DND-41 (cell line): Measurements from ENCODE around the gene NISCH.
"Not testable (repeated sequence)": the region's sequence is repeated elsewhere in the genome, so short reads cannot be mapped to it uniquely, and the experiment has no call there.

Source experiments
- ATAC-seq: fragments of 200-7000 bp; cut with Tn5 transposase; 3 replicates; pipeline ENCODE4 v1.9.1; 2021; ENCODE audit warnings: low read depth; ENCODE audit not compliant: insufficient read depth
- DNase-seq: peaks from one replicate; pipeline ENCODE4 v3.0.0-alpha.2; 2020
- H2AFZ ChIP-seq: 2 replicates; pipeline ENCODE4 v1.6.0; 2012; ENCODE audit warnings: low read depth, low read length
- H3K27ac ChIP-seq: 2 replicates; pipeline ENCODE4 v1.5.1; 2012; ENCODE audit warnings: low read length, inconsistent platforms
- H3K27me3 ChIP-seq: fragments of 200-600 bp; sonication (generic); 2 replicates; pipeline ENCODE4 v1.6.0; 2012; ENCODE audit warnings: low read length, mild to moderate bottlenecking, inconsistent platforms; ENCODE audit not compliant: insufficient read depth, poor library complexity
- H3K36me3 ChIP-seq: 2 replicates; pipeline ENCODE4 v1.5.1; 2012; ENCODE audit warnings: low read length, inconsistent platforms; ENCODE audit not compliant: insufficient read depth
- H3K4me1 ChIP-seq: 2 replicates; pipeline ENCODE4 v1.5.1; 2012; ENCODE audit warnings: mild to moderate bottlenecking, low read length; ENCODE audit not compliant: insufficient read depth
- H3K4me2 ChIP-seq: 2 replicates; pipeline ENCODE4 v1.6.0; 2012; ENCODE audit warnings: mild to moderate bottlenecking, moderate library complexity, low read length, inconsistent platforms; ENCODE audit not compliant: insufficient read depth
- H3K4me3 ChIP-seq, 2 experiments: fragments of 200-600 bp in 1 of 2; shearing (Covaris generic) in 1 of 2; 2 replicates each; pipeline ENCODE4 v1.5.1; 2012 to 2016; ENCODE audit warnings: inconsistent platforms in 2 of 2, low read length in 2 of 2, mild to moderate bottlenecking in 2 of 2, low read depth in 1 of 2, moderate library complexity in 1 of 2
- H3K79me2 ChIP-seq: 2 replicates; pipeline ENCODE4 v1.6.0; 2012; ENCODE audit warnings: low read length, inconsistent platforms; ENCODE audit not compliant: insufficient read depth
- H3K9ac ChIP-seq: 2 replicates; pipeline ENCODE4 v1.6.0; 2012; ENCODE audit warnings: low read depth, mild to moderate bottlenecking, inconsistent platforms, low read length, moderate library complexity
- H3K9me3 ChIP-seq: 2 replicates; pipeline ENCODE4 v1.5.1; 2012; ENCODE audit warnings: low read length, moderate library complexity, mild to moderate bottlenecking, inconsistent platforms; ENCODE audit not compliant: insufficient read depth, severe bottlenecking
- H4K20me1 ChIP-seq: 2 replicates; pipeline ENCODE4 v1.6.0; 2012; ENCODE audit warnings: low read length; ENCODE audit not compliant: insufficient read depth
- CTCF ChIP-seq: IDR thresholded peaks from 2 replicates; pipeline ENCODE4 v1.5.1; 2012; ENCODE audit warnings: borderline replicate concordance, low read length, moderate library complexity, mild to moderate bottlenecking; ENCODE audit not compliant: poor library complexity, severe bottlenecking; ENCODE audit errors: extremely low read depth
- EZH2 ChIP-seq: IDR thresholded peaks from 3 replicates; pipeline ENCODE4 v1.6.1; 2012; ENCODE audit warnings: borderline replicate concordance, low read depth, mild to moderate bottlenecking, moderate library complexity, low read length, inconsistent platforms; ENCODE audit not compliant: severe bottlenecking

The NISCH gene

GRCh38 chr3:52525680-52526561 lies 70.5 kb downstream of the NISCH start:
- Histone ChIP-seq H3K4me2 (no peak overlapping the region), H2AFZ (no peak overlapping the region), H3K79me2 (no peaks in the 10 kb centered on the region), H3K27ac (no peak overlapping the region), H3K9ac (no peak overlapping the region), H3K4me3 (no peak overlapping the region), H3K4me1 (no peaks in the 10 kb centered on the region), H4K20me1 (no peaks in the 10 kb centered on the region; the same call in 1 of the 2 replicates), H3K9me3 (no peaks in the 10 kb centered on the region), H3K36me3 (no peaks in the 10 kb centered on the region), H3K27me3 (no peaks in the 10 kb centered on the region)
- TF ChIP-seq CTCF (no peak), EZH2 (no peak)
- ATAC-seq (no peak), DNase-seq (no peak)

GRCh38 chr3:52526671-52527038 lies 71.3 kb downstream of the NISCH start:
- not testable (repeated sequence) for DNase-seq, H3K9me3 ChIP-seq, H3K79me2 ChIP-seq, H3K36me3 ChIP-seq, H4K20me1 ChIP-seq, H2AFZ ChIP-seq, H3K9ac ChIP-seq, H3K27me3 ChIP-seq, H3K4me2 ChIP-seq, H3K4me3 ChIP-seq, ATAC-seq, H3K27ac ChIP-seq, H3K4me1 ChIP-seq

- no peak overlapping the region for H2AFZ ChIP-seq
- H3K27ac ChIP-seq, result no peak overlapping the region
- H4K20me1 ChIP-seq, result no peaks in the 10 kb centered on the region
- DNase-seq, result no peak
- H3K9me3 ChIP-seq, result no peaks in the 10 kb centered on the region
- no peak for ATAC-seq
- no peaks in the 10 kb centered on the region for H3K27me3 ChIP-seq
- H3K4me2 ChIP-seq, result no peak overlapping the region
- no peaks in the 10 kb centered on the region for H3K4me1 ChIP-seq
- H3K4me3 ChIP-seq, result no peak overlapping the region
- no peaks in the 10 kb centered on the region for H3K36me3 ChIP-seq
- no peaks in the 10 kb centered on the region for H3K79me2 ChIP-seq
- no peak overlapping the region for H3K9ac ChIP-seq
- TF ChIP-seq CTCF, result no peak
- no peak for TF ChIP-seq EZH2
These were observed 71.8 kb downstream of the NISCH start for GRCh38 chr3:52527039-52527731.

- Histone ChIP-seq H3K4me2 (no peak overlapping the region), H3K4me1 (no peaks in the 10 kb centered on the region), H4K20me1 (no peaks in the 10 kb centered on the region), H3K79me2 (no peaks in the 10 kb centered on the region), H3K4me3 (no peak overlapping the region), H3K27me3 (no peaks in the 10 kb centered on the region), H3K27ac (no peak overlapping the region), H3K9me3 (no peaks in the 10 kb centered on the region), H3K36me3 (no peaks in the 10 kb centered on the region), H3K9ac (no peak overlapping the region), H2AFZ (no peak overlapping the region)
- TF ChIP-seq CTCF (no peak), EZH2 (no peak)
- no peak for ATAC-seq
- no peak for DNase-seq
These were observed 72.6 kb downstream of the NISCH start for GRCh38 chr3:52527732-52528585.
